HUDEP-2 (cell line): ENCODE results near the gene CDH8.
"Not testable (repeated sequence)": the region's sequence is repeated elsewhere in the genome, so short reads cannot be mapped to it uniquely, and the experiment has no call there.

Experiments
- DNase-seq, 76 experiments: peaks; one replicate each; lab custom pipeline; 2025; ENCODE audit not compliant: unreplicated experiment in 76 of 76; lab: John Stamatoyannopoulos, UW

Gene CDH8

DNA sequence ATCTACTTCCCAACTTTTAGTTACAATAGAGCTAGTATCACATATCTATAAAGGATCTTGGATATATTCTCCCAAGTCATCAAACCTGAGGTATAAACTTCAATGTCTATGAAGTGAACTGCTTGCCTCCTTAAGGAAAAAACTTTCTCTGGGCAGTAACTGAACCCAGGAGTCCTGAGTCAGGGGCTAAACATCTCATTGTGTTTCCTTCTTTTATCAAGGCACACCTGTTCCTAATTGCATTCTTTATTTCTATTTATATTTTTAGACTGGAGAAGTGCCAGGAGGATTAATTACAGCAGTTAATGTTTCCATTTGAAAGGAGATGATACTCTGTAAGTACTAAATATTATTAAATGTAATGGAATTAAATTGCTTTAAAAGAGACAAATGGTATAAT, 98.6 kb downstream of the CDH8 start:
- DNase-seq, result no peak

DNA sequence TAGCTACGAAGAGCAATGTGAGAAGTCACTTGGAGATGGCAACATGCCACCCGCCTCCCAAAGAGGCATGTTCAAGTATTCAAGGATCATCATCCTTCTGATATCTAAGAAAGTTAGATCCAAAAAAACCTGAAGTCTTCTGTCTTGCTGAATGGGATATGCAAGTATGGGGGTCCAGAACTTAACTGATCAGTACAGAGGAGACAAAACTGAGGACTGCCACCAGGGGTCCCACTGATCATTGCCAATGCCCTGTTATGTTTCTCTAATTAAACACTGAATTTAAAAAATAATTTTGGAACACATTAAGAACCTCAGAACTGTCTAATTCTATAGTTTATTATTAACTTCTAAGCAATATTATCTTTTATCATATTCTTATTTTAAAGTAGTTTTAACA, 99.7 kb downstream of the CDH8 start:
- peak in 1 of 76 experiments; percentile 9 for DNase-seq

DNA sequence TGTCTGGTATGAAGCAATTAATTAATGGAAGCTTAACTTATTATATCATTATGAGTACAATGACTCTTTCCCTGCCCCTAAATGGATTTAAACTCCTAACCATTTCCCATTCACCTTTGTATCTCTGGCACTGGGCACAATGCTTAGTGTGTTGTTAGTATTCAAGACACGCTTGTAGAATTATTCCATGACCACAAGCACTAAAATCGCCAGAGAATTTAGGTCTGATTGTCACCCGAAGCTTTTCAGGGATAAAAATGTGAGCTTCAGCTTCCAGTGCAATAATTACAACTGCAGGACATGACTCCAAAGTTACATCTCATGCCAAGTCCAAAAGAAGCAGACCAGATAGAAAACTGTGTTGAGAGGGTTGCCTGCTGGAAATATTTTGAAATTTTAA, 101.6 kb downstream of the CDH8 start:
- DNase-seq, result no peak

DNA sequence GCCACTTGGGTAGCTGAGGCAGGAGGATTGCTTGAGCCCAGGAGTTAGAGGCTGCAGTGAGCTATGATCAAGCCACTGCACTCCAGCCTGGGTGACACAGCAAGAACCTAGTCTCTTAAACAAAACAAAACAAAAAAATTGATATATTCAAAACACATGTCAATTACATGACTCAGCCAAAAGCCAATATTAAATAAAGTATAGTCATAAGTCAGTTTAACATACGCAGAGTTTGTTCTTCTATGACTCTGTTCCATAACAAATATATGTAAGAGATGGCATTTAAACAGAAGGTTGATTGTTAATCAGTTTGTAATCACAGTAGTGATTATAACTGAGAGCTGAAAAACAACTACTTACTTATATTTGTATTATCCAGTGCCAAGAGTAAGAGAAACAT, 106.5 kb downstream of the CDH8 start:
- DNase-seq, result no peak

DNA sequence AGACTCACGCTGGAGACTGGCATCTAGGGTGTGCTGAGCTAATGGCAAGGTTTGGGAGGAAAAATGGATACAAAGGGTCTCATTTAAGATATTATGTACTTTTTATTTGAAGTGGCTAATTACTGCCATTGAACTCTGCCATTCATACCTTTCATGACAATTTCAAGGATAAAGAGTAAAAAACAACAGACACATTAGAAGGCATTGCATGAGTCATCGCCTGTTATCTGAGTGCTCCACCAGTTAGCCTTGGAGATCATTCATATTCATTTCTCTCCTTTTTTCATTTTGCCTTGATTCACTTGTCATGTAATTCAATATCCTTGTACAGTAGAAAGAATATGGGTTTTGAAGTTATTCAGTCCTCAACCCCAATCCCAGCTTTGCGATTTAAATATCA, 109.5 kb downstream of the CDH8 start:
- DNase-seq, result no peak

DNA sequence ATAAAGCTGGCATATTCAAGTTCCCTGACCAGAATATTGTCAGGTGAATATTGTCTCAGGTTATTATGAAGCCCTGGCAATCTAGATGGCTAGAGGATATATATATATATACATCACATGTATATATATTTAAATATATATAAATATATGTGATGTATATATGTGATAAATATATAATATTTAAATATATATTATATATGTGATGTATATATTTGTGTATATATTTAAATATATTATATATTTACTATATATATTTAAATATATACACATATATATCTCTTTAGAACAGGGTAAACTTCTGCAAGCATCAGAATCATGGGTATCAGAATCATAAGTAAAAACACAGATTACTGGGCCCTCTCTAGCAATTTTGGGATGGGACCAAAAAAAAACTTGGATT, 112.6 kb downstream of the CDH8 start:
- no peak for DNase-seq

DNA sequence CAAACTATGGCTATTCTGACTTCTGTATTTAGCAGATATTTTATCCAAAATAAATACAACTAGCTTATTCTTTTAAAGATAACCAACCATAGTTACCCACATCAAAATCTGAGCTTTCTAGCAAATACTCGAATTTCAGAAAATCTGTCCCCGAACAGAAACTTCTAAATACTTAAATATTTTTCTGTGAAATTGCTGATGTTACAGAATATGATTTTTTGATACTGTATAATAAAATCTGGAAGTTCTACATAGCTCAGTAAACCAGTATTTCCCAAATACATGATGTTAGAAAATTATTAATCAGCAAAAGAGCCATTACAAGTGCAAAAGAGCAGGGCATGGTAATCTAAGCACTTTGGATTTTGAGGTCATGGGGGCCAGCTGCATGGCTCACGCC, 114.9 kb downstream of the CDH8 start:
- no peak for DNase-seq

DNA sequence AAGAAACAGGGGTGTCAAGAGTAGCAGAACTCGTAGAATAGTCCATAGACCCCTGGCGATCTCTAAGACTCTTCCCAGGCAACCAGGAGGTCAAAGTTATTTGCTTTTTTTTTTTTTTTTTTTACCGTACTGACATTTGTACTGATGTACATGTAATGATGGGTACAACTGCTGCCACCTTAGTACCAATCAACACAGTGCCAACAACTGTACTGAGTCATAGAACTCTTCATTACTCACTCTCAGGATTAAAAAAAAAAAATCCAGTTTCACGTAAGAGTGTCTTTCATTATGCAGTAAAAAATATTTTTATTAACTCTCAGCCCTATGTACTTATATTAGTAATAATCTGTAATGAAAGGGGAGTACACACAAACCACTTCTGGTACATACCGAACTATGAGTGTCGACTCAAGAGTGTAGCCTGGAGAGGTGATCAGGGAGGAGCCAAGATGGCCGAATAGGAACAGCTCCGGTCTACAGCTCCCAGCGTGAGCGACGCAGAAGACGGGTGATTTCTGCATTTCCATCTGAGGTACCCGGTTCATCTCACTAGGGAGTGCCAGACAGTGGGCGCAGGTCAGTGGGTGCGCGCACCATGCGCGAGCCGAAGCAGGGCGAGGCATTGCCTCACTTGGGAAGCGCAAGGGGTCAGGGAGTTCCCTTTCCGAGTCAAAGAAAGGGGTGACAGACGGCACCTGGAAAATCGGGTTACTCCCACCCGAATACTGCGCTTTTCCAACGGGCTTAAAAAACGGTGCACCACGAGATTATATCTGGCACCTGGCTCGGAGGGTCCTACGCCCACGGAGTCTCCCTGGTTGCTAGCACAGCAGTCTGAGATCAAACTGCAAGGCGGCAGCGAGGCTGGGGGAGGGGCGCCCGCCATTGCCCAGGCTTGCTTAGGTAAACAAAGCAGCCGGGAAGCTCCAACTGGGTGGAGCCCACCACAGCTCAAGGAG, 118.1 kb downstream of the CDH8 start:
- DNase-seq, result not testable (repeated sequence)

DNA sequence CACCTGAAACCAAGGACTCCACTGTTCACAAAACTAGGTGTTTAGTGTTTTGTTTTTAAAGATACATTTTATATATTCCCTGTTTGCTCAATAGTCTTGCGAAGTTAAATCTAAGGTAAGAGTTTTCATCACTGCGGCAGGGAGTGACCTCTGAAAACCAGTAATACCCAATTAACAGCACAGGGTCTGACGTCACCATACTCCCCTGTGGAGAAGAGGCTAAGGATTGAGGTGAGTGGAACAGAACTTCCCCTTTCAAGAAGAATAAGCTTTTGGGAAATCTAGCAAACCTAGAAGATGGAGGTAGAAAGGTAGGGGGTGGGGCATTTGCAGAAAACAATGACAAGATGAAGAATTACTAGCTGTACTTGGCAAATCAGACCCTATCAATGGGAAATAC, 120.7 kb downstream of the CDH8 start:
- no peak for DNase-seq

DNA sequence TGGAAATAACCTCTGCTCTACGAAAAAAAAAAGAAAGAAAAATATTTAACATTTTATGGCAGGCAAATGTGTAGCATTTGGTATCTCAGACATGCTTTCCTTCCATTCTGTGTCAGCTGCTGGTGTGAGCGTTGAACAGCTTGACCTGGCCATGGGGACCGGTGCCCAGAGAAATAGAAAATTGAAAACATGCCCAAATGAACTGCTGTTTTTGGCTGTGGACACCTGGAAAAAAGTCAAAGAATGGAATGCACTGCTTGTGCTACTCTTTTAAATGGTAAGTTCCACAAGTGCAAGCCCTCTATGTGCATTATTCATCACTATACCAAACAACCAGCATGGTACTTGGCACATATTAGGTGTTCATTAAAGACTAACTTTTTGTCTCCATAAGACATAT, 127.2 kb downstream of the CDH8 start:
- DNase-seq, result no peak

DNA sequence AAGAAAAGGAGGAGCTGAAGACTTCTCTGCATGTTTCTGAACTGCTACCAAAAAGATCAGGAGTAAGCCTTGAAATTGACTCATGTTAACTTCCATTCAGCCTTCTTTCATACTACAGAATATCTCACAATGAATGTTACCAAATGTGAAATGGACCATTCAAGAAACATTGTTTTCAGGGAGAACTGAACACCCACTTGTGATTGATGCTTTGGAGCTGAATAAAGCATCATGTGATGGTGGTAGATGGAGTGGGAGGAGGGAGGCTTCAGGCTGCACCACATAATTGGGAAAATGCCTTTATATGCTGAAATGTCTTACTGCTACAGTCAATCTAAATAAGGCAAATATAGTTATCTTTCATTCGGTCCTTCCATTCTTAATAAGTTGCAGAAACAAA, 127.8 kb downstream of the CDH8 start:
- no peak for DNase-seq

DNA sequence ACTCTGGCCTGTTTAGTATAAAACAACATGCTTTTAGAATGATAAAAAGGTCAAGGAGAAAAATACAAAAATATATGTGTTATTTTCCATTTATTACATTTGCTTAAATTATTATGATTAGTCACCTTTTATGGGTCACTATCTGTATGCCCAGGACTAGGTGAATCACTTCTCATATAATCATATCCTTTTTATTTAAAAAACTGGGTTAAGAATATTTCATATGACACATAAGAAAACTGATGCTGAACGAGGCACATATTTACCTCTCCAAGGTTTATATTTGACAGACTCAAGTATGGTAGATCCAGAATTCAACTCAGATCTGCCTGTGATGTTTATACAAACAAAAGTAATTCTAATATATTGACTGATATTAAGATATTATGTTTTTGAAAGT, 134.5 kb downstream of the CDH8 start:
- DNase-seq, result no peak

DNA sequence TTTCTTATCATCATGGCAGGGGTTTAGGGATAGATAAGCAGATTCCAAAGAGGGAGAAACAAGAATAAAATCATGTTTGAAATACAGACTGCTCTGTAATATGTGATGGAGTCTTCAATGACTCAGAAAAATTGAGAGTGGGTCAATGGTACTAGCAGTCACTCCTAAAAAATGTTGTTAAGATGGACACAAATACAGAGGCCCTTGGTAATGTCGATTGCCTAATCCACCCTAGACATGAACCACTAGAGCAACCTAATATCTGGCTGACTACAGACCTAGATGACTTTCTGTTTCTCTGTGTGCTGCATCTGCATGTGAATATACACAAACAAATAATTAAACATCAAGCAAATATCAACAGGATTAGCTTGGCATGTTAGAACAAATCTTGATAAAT, 135.8 kb downstream of the CDH8 start:
- DNase-seq, result no peak

DNA sequence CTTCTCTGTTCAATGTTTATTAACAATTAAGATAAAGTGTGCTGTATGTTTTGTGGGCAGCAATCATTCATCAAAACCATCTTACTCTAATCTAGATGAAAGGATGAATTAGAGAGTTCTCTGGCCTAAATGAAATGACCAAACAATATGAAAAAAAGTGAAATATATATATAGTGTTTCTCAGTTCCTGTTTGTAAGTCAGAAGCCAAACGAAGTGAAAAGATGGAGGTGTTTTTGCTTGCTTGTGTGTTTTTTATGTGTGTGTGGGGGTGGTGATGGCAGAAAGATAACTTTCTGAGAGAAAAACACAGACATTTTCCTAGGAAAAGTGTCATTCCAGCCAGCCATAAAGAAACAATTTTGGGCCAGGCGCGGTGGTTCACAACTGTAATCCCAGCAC, 138.6 kb downstream of the CDH8 start:
- DNase-seq, result no peak

DNA sequence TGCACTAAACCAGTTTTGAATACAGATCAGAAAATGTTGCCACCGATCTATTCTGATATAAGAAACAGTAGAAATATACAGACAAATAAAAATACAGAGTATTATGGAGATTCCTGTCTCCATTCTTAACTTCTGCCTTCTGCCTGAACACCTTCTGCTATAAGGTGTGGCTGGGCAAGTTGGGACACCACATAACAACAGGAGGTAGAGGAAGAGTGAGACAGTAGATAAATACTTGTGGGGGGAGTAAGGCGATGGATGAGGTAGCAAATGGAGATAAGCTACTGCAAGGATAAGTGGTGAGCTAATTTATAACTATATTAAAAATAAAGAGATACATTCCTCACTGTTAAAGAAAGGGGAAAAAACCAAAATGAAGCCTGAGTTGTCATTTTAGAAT, 143.7 kb downstream of the CDH8 start:
- DNase-seq, result no peak

DNA sequence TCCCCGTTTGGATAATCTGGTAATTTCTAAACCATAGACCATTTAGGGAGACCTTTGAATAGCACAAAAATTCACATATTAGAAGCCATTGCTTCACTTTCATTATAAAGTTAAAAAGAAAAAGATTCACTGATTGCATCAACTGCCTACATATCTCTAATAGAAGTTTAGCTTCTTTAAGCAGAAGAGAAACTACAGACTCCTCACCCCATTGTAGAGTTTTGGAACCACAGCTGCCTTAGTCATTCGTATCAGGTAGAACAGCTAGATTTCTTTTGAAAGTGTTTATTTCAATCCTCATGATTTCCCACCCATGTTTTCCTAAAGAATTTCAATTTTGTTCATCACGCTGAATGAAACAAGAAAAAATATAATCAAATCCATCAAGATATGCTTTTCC, 144.8 kb downstream of the CDH8 start:
- DNase-seq, result no peak

DNA sequence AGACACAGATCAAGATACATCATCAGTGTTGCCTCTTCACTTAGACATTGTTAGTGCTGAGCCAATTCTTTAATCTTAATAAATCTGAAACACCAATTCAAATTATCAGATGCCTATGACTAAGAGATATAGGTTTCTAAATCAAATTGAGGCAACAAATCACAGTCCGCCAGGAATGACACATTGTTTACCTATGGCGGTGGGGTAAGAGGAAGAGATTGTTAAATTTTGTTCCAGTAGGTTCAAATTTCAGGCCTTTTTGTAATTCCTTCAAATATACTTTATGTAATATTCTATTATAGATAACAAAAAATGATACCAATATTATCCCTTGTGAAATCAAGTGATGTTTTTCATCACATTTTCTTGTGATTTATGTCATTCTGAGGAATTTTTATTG, 145.9 kb downstream of the CDH8 start:
- DNase-seq, result no peak

DNA sequence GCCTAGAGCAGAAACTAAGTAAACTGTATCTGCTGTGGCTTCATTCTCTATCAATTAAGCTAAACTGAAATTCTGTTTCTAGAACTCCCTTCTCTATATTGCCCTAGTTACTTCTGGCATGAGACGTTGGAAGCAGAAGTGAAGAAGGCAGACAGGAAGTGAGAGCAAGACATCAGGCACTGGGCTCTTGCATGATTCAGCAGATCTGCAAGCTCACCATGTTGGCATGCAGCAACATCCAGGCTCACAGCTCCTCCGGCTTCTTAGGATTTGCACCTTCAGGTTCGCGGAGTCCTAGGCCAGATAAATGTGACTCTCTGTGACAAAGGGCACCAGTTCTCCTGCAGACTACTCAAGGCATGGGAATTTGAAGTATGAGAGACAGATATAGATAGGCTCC, 148.3 kb downstream of the CDH8 start:
- no peak for DNase-seq

DNA sequence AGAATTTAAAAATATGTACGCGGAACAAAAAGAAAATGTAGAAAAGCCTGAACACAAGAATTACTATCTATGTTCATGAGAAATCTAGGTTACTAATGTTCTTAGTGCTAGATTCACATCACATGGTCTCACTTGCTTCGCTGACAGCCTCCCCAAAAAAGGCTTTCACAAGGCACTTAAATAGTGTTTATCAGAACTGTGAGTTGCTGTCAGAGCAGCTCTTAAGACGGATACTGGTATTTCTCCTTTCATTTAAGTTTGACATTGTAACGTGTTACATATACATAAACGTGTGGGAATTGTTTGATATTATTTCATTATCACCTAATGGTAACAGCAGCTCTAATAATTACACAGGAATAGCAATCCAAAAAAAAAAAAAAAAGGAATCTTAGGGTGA, 150.9 kb downstream of the CDH8 start:
- DNase-seq, result no peak

DNA sequence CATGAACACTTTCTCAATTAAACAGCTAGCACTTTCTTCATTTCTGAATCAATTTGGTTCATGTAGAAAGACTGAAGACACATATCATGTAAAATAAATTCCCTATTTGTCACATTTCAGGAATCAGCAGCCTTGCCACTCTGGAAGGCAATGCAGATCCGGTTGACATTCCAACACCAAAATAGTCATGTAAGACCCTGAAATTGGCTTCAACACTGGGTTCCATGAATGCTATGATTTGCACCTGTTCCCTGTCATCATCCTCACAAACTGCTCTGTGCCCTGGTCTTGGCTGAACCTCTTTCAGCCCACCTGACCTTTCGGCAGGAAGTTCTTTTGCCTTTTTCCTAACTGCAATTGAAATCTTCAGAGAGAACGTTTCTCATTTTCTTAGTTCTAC, 156.9 kb downstream of the CDH8 start:
- DNase-seq, result no peak

DNA sequence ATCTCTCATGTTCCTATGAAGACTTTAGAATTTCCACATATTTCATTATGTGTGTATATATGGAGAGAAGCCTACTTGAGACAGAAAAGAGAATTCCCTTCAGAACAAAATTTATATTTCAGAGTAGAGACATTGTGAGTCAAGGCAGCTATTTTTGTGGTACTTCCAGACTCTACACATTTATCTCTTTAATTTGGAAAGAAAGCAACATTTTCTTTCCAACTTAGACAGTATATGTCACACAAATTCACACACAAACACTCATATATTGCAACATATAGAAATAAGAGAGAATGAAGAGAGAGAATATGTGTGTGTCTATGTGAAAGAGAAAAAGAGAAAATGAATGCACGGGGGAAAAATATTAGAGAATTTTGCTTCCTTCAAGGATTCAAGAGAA, 158.8 kb downstream of the CDH8 start:
- no peak for DNase-seq

DNA sequence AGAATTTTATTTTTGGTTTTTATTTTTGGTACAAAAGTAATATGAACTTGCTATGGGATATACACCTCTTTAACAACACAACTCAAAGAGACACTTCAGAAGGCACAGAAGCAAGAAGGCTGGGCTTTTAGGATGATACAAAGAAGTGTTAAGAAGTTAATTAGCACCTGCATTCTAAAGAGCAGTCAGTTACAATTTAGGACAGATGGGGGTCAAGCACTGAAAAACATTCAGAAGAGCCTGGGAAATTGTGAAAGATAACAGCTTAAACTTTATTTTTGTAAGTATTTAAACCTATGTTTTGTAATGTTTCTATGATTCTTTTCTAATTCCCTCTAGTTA, 163.5 kb downstream of the CDH8 start:
- no peak for DNase-seq
